Ishikawa (cell line): ENCODE results near the gene TRIO.

ENCODE experiments used
- CEBPB ChIP-seq: IDR thresholded peaks from 2 replicates; pipeline ENCODE4 v1.6.1; 2012
- CREB1 ChIP-seq: IDR thresholded peaks from 2 replicates; pipeline ENCODE4 v1.6.1; 2012; ENCODE audit warnings: low read depth
- EGR1 ChIP-seq: IDR thresholded peaks from 2 replicates; pipeline ENCODE4 v1.6.1; 2012
- EP300 ChIP-seq: IDR thresholded peaks from 2 replicates; pipeline ENCODE4 v1.6.1; 2012; ENCODE audit warnings: borderline replicate concordance
- MAX ChIP-seq: IDR thresholded peaks from 2 replicates; pipeline ENCODE4 v1.6.1; 2012
- NFIC ChIP-seq: IDR thresholded peaks from 2 replicates; pipeline ENCODE4 v1.6.1; 2012
- RAD21 ChIP-seq: IDR thresholded peaks from 2 replicates; pipeline ENCODE4 v1.6.1; 2012; ENCODE audit warnings: low read depth
- REST ChIP-seq: IDR thresholded peaks from 2 replicates; pipeline ENCODE4 v1.6.1; 2012; ENCODE audit warnings: low read depth, mild to moderate bottlenecking
- TAF1 ChIP-seq: IDR thresholded peaks from 2 replicates; pipeline ENCODE4 v1.6.1; 2012; ENCODE audit warnings: low read depth, mild to moderate bottlenecking
- TEAD4 ChIP-seq: IDR thresholded peaks from 2 replicates; pipeline ENCODE4 v1.6.1; 2012
- USF1 ChIP-seq: IDR thresholded peaks from 2 replicates; pipeline ENCODE4 v1.6.1; 2012
- YY1 ChIP-seq: IDR thresholded peaks from 2 replicates; pipeline ENCODE4 v1.6.1; 2012; ENCODE audit warnings: low read depth
- ZBTB7A ChIP-seq: IDR thresholded peaks from 2 replicates; pipeline ENCODE4 v1.6.1; 2012; ENCODE audit warnings: low read depth

GRCh38 chr5:14407746-14408175 is 264.6 kb downstream of the TRIO start:
- no peak for TF ChIP-seq EP300
- TF ChIP-seq EGR1 = no peak
- no peak for TF ChIP-seq REST
- no peak for TF ChIP-seq YY1
- TF ChIP-seq ZBTB7A = no peak
- TF ChIP-seq TEAD4 = no peak
- no peak for TF ChIP-seq RAD21
- TF ChIP-seq USF1 = no peak
- no peak for TF ChIP-seq MAX
- TF ChIP-seq CREB1 = no peak
- no peak for TF ChIP-seq CEBPB
- no peak for TF ChIP-seq TAF1
- TF ChIP-seq NFIC = no peak
